Measurements from ENCODE around the gene TJP1. TPM values are rescaled to one million over a fixed set of nuclear protein-coding genes. Genes with fewer than 3 reads are reported as not detected.

TJP1 gene
- total RNA-seq, 2 donors from 2014 or later = 86.9 to 110 TPM

- peaks cover 0 to 72% of the 10 kb centered on the region in 2 donors for H3K4me1 ChIP-seq
These were observed 17.1 kb downstream of the TJP1 start for GRCh38 chr15:29805043-29805707.

GRCh38 chr15:29802411-29802810 is 19.9 kb downstream of the TJP1 start:
- Histone ChIP-seq H3K4me3 (no peak overlapping the region), H3K27me3 (no peaks in the 10 kb centered on the region), H3K4me1 (peaks cover 0 to 65% of the 10 kb centered on the region in 2 donors), H3K36me3 (no peaks in the 10 kb centered on the region), H3K27ac (no peak overlapping the region), H3K9me3 (no peaks in the 10 kb centered on the region)
- no peak for DNase-seq (ENCODE audit: low spot score)
- no peak for TF ChIP-seq CTCF (IDR thresholded peaks at IDR 0.05)

More at GRCh38 chr15:29805043-29805707, 17.1 kb downstream of the TJP1 start:
- no peaks in the 10 kb centered on the region for H3K36me3 ChIP-seq
- H3K27me3 ChIP-seq = no peaks in the 10 kb centered on the region
- DNase-seq (ENCODE audit: low spot score) = no peak
- H3K27ac ChIP-seq = peak overlapping the region; percentile 10 to 13
- no peak overlapping the region for H3K4me3 ChIP-seq
- no peak for TF ChIP-seq CTCF (IDR thresholded peaks at IDR 0.05)
- no peaks in the 10 kb centered on the region for H3K9me3 ChIP-seq

GRCh38 chr15:29800491-29801366 is 21.5 kb downstream of the TJP1 start:
- DNase-seq (ENCODE audit: low spot score) = no peak
- no peaks in the 10 kb centered on the region for H3K27me3 ChIP-seq
- peaks cover 0 to 48% of the 10 kb centered on the region in 2 donors for H3K4me1 ChIP-seq
- TF ChIP-seq CTCF (IDR thresholded peaks at IDR 0.05) = no peak
- H3K9me3 ChIP-seq = no peaks in the 10 kb centered on the region
- no peaks in the 10 kb centered on the region for H3K36me3 ChIP-seq
- no peak overlapping the region for H3K4me3 ChIP-seq
- H3K27ac ChIP-seq = peak overlapping the region; percentile 22 to 38

GRCh38 chr15:29799859-29800258 is 22.4 kb downstream of the TJP1 start:
- H3K4me1 ChIP-seq = peaks cover 0 to 40% of the 10 kb centered on the region in 2 donors
- H3K27me3 ChIP-seq = no peaks in the 10 kb centered on the region
- DNase-seq (ENCODE audit: low spot score) = no peak

GRCh38 chr15:29795610-29796009 is 26.7 kb downstream of the TJP1 start:
- DNase-seq (ENCODE audit: low spot score) = no peak
- H3K4me1 ChIP-seq = peaks cover 0 to 8% of the 10 kb centered on the region in 2 donors
- no peaks in the 10 kb centered on the region for H3K9me3 ChIP-seq
- no peak for TF ChIP-seq CTCF (IDR thresholded peaks at IDR 0.05)
- H3K36me3 ChIP-seq = no peaks in the 10 kb centered on the region
- no peak overlapping the region for H3K27ac ChIP-seq
- H3K4me3 ChIP-seq = no peak overlapping the region
- no peaks in the 10 kb centered on the region for H3K27me3 ChIP-seq

More at GRCh38 chr15:29799859-29800258, 22.4 kb downstream of the TJP1 start:
- TF ChIP-seq CTCF (IDR thresholded peaks at IDR 0.05) = no peak
- Histone ChIP-seq H3K4me3 (no peak overlapping the region), H3K27ac (no peak overlapping the region), H3K36me3 (no peaks in the 10 kb centered on the region), H3K9me3 (no peaks in the 10 kb centered on the region)

Measured in right atrium auricular region (tissue), 2 donors.